LNCaP clone FGC (cell line): Measurements from ENCODE around the gene BIRC5.

Experiments
- DNase-seq: peaks from one replicate; pipeline ENCODE4 v3.0.0-alpha.2; 2011; ENCODE audit warnings: low read depth
- H3K4me3 ChIP-seq: 2 replicates; pipeline ENCODE4 v1.5.1; 2011; ENCODE audit warnings: mild to moderate bottlenecking, low read depth, low read length, control low read depth
- CTCF ChIP-seq: IDR thresholded peaks from 2 replicates; pipeline ENCODE4 v1.5.1; 2012; ENCODE audit warnings: mild to moderate bottlenecking; ENCODE audit not compliant: control insufficient read depth, insufficient read depth; ENCODE audit errors: extremely low read depth

BIRC5 gene

GRCh38 chr17:78225088-78225865 lies 11.2 kb downstream of the BIRC5 start:
- no peak for TF ChIP-seq CTCF
- no peak overlapping the region for H3K4me3 ChIP-seq
- no peak for DNase-seq

GRCh38 chr17:78226055-78226758 lies 12.2 kb downstream of the BIRC5 start:
- DNase-seq = no peak
- no peak for TF ChIP-seq CTCF
- no peak overlapping the region for H3K4me3 ChIP-seq

GRCh38 chr17:78226759-78227454 lies 12.9 kb downstream of the BIRC5 start:
- H3K4me3 ChIP-seq = no peak overlapping the region
- peak; percentile 40 for DNase-seq
- TF ChIP-seq CTCF = no peak

GRCh38 chr17:78227455-78227916 lies 13.4 kb downstream of the BIRC5 start:
- no peak overlapping the region for H3K4me3 ChIP-seq
- no peak for DNase-seq
- no peak for TF ChIP-seq CTCF

- no peak for TF ChIP-seq CTCF
- H3K4me3 ChIP-seq = no peak overlapping the region
- DNase-seq = no peak
Observed at GRCh38 chr17:78228176-78228575, 14.1 kb downstream of the BIRC5 start.

GRCh38 chr17:78230252-78230962 lies 16.4 kb downstream of the BIRC5 start:
- no peak overlapping the region for H3K4me3 ChIP-seq

More at GRCh38 chr17:78230252-78230962, 16.4 kb downstream of the BIRC5 start:
- TF ChIP-seq CTCF = no peak
- DNase-seq = no peak
